ENCODE measurements around the gene AP1B1.

GRCh38 chr22:29374401-29374800, 14.0 kb downstream of the AP1B1 start:
- TF ChIP-seq POLR2A (IDR thresholded peaks at IDR 0.05): no peak
- TF ChIP-seq, protein P1, sequence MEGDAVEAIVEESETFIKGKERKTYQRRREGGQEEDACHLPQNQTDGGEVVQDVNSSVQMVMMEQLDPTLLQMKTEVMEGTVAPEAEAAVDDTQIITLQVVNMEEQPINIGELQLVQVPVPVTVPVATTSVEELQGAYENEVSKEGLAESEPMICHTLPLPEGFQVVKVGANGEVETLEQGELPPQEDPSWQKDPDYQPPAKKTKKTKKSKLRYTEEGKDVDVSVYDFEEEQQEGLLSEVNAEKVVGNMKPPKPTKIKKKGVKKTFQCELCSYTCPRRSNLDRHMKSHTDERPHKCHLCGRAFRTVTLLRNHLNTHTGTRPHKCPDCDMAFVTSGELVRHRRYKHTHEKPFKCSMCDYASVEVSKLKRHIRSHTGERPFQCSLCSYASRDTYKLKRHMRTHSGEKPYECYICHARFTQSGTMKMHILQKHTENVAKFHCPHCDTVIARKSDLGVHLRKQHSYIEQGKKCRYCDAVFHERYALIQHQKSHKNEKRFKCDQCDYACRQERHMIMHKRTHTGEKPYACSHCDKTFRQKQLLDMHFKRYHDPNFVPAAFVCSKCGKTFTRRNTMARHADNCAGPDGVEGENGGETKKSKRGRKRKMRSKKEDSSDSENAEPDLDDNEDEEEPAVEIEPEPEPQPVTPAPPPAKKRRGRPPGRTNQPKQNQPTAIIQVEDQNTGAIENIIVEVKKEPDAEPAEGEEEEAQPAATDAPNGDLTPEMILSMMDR (IDR thresholded peaks at IDR 0.05): no peak

All from esophagus squamous epithelium (tissue), 4 donors.